HG03520 (cell line): ENCODE measurements around the gene CCNL1.
"Not testable (repeated sequence)": the region's sequence is repeated elsewhere in the genome, so short reads cannot be mapped to it uniquely, and the experiment has no call there.

Source experiments
- ATAC-seq: cut with Tn5 transposase; IDR thresholded peaks from one replicate; pipeline ENCODE4 v1.9.1; 2021; ENCODE audit warnings: mild to moderate bottlenecking, moderate library complexity; ENCODE audit not compliant: unreplicated experiment

Gene CCNL1

DNA sequence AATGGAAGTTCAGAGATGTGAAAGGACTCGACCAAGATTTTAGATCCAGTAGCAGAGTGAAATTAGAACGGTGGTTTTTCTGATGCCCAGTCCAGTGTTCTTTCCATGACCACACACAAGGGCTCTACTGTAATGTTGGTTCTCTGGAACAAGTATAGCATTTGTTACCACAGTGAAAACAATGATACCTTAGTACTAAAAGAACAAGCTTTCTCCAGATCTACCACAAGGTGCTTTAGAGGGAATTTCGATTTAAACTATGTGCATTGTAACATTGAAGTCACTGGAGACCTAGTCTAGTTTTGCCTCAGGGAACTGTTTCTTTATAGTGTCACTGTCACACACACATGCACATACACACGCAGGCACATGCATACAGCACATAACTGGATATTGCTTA lies 12.8 kb upstream of the CCNL1 start:
- ATAC-seq = no peak

DNA sequence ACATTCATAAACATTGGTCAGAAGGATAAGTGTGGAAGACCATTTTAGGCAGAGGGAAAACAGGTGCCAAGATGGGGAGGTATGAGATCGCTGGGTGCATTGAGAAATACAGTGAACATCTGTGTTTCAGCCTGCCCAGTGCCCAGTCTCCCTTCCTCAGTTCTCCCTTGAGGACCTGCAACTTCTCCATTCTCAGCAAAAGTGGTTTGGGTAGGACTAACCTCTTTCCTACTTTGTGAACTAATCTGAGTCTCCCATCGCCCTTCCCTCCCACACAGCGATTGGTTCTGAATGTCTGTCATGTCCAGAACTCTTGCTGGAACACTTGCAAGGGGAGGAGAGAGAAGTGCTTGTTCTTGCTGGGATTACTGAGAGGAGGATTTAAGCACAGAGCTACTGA lies 10.9 kb upstream of the CCNL1 start:
- ATAC-seq = no peak

- ATAC-seq = no peak
Observed at GRCh38 chr3:157167371-157168042, 7.6 kb upstream of the CCNL1 start.

DNA sequence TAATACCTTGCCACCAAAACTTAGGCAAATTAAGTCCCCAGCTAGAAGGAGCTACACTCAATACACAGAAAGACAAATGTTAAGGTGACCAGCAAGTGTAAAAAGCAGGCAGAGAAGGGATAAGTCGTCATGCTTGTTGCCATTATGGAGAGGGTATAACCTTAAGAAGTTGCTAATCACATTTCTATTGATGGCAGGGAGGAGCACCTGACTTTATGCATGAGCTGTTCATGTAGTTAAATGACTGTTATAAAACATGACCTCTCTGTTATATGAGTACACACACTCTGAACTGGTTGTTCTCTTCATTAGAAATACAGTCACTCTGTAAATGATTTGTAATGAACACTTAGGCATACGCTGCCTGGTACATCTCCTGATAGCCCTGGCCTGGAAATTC lies 6.6 kb upstream of the CCNL1 start:
- ATAC-seq = peak; percentile 77

GRCh38 chr3:157166115-157166514 lies 6.2 kb upstream of the CCNL1 start:
- no peak for ATAC-seq

DNA sequence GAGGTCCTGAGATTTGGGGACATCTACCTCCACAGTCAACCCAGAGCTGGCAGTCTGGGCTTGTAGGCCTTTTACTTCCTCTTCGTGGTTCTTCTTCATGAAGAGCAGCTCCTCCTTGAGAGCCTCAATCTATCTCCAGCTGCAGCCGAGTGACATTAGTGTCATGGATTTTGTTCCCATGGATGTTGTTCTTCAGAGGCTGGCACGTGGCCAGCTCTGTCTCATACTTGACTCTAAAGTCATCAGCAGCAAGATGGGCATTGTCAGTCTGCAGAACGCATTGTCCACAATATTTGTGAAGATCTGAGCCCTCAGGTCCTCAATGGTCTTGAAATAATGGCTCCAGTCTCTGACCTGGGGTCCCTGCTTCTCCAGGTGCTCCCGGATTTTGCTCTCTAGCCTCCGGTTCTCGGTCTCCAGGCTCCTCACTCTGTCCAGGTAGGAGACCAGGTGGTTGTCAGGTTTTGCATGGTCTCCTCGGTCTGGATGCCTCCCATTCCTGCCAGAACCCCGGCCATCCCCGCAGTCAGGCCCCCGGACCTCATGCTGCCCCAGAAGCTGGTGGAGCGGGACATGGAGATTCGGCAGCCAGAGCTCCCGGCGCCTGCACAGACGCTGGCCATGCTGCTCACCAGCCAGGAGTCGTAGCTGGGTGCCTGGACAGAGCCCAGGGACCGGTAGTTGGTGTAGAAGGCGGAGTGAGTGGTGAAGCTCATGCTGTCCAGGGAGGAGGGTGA lies 3.4 kb upstream of the CCNL1 start:
- no peak for ATAC-seq

- ATAC-seq = not testable (repeated sequence)
Observed at GRCh38 chr3:157162620-157163019, 2.7 kb upstream of the CCNL1 start.

DNA sequence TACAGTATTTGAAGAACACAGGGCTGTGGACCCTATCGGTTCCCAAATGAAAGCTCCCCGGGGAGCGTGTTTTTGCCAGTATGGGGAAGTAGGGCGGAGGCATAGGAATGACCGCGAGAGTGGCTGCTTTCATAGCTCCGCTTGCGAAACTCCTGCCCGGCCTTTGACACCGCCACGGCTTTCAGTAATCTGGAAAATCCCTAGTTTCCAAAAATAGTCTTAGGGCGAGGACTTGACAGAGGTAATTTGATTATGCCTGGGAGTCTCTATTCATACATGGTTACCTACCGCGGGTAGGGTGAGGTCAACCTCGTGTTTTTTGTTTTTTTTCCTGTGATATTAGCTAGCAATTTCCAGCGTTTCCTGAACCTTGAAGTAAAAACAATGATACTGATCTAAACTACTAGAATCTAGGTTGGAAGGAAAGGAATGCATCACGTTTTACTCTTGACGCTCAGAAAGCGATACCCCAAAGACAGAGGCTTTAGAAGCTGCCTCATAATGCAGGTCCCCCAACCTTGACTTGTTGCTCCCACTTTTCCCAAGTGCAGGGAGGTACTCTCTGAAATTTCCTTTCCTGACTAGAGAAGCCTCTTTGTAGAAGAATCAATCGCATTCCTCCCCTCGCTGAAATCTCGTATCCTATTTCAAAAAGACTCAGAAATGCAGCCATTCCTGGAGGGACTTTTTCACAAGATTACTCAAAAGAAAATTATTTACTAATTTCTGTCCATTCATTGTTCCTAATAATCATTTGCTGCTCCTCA lies 894 bp upstream of the CCNL1 start:
- ATAC-seq = peak; percentile 26

- peak; percentile 38 for ATAC-seq
Observed at GRCh38 chr3:157159037-157159761, 748 bp downstream of the CCNL1 start.

DNA sequence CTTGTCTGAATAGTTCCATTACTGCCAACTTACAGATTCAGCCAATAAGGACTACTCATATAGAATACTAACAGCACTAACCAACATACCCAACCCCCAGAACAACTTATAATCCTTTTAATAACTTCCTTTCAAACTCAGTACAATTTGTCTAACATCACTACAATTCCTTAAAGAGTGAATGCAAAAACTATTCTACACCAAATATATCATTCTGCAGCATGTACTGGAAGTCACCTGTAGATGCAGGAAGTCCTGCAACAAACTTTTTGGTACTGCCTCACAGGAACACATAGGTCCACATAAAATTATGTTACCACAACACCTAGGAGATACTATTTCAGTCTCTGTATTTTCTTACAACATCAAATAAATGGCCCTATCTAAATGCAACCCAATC lies 2.1 kb downstream of the CCNL1 start:
- no peak for ATAC-seq

GRCh38 chr3:157156837-157157635 lies 2.9 kb downstream of the CCNL1 start:
- no peak for ATAC-seq

DNA sequence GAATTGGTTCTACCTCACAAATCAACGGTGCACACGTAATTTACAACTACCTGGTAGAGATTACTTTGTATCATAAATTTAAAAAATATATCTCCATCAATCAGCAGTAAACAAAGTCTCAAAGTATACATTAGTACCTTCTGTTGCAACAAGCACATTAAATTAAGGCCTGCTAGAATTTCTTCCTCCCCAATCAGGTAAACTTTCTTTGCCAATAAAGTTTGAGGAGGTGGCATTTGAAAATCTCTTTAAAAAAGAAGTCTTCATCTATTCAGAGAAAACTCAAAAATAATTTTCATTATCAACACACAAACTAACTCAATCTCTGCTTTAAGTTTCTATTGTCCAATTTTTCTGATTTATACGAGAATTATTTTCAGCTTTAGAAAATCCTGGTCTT lies 4.4 kb downstream of the CCNL1 start:
- ATAC-seq = no peak

- ATAC-seq = no peak
Observed at GRCh38 chr3:157154563-157155330, 5.2 kb downstream of the CCNL1 start.

GRCh38 chr3:157152930-157153329 lies 7.0 kb downstream of the CCNL1 start:
- no peak for ATAC-seq

DNA sequence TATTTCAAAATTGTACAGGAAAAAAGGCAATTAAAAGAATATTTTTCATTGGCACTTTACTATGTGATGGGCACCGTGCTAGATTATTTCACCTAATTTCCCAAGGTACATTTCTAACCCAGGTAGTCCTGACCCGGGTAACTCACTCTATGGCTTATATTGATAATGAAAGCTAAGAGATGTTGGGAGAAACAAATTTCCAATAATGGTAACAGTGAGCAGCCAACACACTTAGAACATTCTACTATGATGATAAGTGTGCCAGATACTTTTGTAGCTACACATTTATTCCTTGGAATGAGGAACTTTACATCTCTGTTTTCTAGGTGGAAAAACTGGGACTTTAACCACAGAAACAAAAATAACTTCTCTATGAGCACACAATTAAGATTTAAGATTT lies 7.5 kb downstream of the CCNL1 start:
- ATAC-seq = no peak

DNA sequence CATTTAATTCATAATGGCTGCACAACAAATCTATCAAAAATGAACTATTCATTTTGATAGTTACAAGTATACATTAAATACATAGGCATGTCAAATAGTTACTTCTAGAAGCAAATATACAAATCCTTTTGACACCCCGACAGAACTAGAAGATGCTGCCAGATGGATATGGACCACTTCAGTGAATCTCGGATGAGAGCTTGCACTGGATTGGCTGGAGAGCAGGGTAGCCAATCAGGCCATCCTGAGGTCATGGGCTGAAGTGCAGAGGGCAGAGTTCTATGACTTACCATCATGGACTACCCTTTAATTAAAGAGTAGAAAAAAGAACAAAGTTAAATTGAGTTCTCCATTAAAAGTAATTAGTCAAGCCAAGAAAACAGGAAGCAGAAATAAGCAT lies 8.3 kb downstream of the CCNL1 start:
- no peak for ATAC-seq

- no peak for ATAC-seq
Observed at GRCh38 chr3:157151151-157151550, 8.8 kb downstream of the CCNL1 start.

DNA sequence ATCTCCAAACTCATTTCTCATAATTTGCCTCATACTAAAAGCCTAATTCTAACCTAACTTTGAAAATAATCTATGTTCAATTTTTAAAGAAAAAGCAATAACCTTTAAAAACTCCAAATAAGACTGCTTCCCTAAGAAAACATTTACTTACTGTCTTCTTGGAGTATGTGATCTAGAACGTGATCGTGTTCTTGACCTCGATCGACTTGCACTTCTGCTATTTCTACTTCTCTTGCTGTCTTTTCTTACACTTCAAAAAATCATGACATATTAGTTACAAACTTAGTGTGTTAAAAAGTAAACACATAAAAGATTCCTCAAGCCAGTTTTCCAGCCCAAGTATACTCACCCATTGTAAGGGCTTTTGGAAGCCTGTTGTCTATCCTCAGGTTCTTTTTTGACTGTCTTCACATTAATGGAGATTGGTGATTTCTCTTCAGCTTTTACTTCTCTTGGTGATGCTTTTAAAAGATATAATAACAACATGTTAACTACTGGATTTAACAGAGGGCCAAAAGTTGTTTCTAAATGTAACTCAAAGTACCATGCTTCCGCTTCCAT lies 10.7 kb downstream of the CCNL1 start:
- ATAC-seq = no peak

GRCh38 chr3:157148196-157148889 lies 11.6 kb downstream of the CCNL1 start:
- ATAC-seq = peak; percentile 35
